Neuronal stem cell (in vitro differentiated cells): Measurements from ENCODE around the gene VMO1.
A peak's percentile ranks its signal among the peaks of the same experiment; 100 is the strongest.

Experiments
- DNase-seq: peaks from one replicate; pipeline ENCODE4 v3.0.0-alpha.2; 2013; ENCODE audit warnings: low spot score
- H2AFZ ChIP-seq: one replicate; pipeline ENCODE4 v1.6.1; 2013; ENCODE audit warnings: mild to moderate bottlenecking, low read length, inconsistent platforms
- H2AK5ac ChIP-seq: 2 replicates; pipeline ENCODE4 v1.6.1; 2013; ENCODE audit warnings: low read depth, mild to moderate bottlenecking, inconsistent platforms, low read length, moderate library complexity, mixed read lengths
- H2BK120ac ChIP-seq: 2 replicates; pipeline ENCODE4 v1.6.1; 2013; ENCODE audit warnings: low read depth, mild to moderate bottlenecking, inconsistent platforms, low read length, moderate library complexity, mixed read lengths
- H2BK12ac ChIP-seq: one replicate; pipeline ENCODE4 v1.6.1; 2013; ENCODE audit warnings: low read length, inconsistent platforms
- H2BK15ac ChIP-seq: 2 replicates; pipeline ENCODE4 v1.6.1; 2013; ENCODE audit warnings: mild to moderate bottlenecking, low read length, inconsistent platforms, mixed read lengths
- H2BK5ac ChIP-seq: one replicate; pipeline ENCODE4 v1.6.1; 2013; ENCODE audit warnings: inconsistent platforms, mild to moderate bottlenecking, low read length, moderate library complexity
- H3K14ac ChIP-seq: one replicate; pipeline ENCODE4 v1.6.1; 2013; ENCODE audit warnings: low read length, inconsistent platforms
- H3K18ac ChIP-seq: 2 replicates; pipeline ENCODE4 v1.6.1; 2013; ENCODE audit warnings: low read length, inconsistent platforms
- H3K23ac ChIP-seq: 2 replicates; pipeline ENCODE4 v1.6.1; 2013; ENCODE audit warnings: low read depth, mild to moderate bottlenecking, mixed read lengths, low read length, inconsistent platforms; ENCODE audit not compliant: poor library complexity
- H3K27ac ChIP-seq: replicated peaks from 3 replicates; pipeline ENCODE4 v1.5.1; 2013; ENCODE audit warnings: low read length, inconsistent platforms
- H3K27me3 ChIP-seq, 3 experiments: 2 replicates each; pipeline ENCODE4 v1.6.1; 2013; ENCODE audit warnings: low read length in 3 of 3, mild to moderate bottlenecking in 2 of 3, inconsistent platforms in 1 of 3, low read depth in 1 of 3, mixed read lengths in 1 of 3, moderate library complexity in 1 of 3; ENCODE audit not compliant: control insufficient read depth in 3 of 3, insufficient read depth in 3 of 3
- H3K36me3 ChIP-seq, 2 donors: replicated peaks in 1 of 2; 2 replicates each; pipeline ENCODE4 v1.6.1; 2013; ENCODE audit warnings: low read length in 2 of 2; ENCODE audit not compliant: control insufficient read depth in 2 of 2, insufficient read depth in 2 of 2
- H3K4ac ChIP-seq: 2 replicates; pipeline ENCODE4 v1.6.1; 2013; ENCODE audit warnings: inconsistent platforms, mild to moderate bottlenecking, low read length, moderate library complexity
- H3K4me1 ChIP-seq, 2 donors: 1 replicate in 1 of 2; 2 replicates in 1 of 2; pipeline ENCODE4 v1.6.1; 2013; ENCODE audit warnings: low read length in 2 of 2, low read depth in 1 of 2; ENCODE audit not compliant: control insufficient read depth in 2 of 2, insufficient read depth in 1 of 2
- H3K4me2 ChIP-seq: one replicate; pipeline ENCODE4 v1.6.1; 2013; ENCODE audit warnings: mild to moderate bottlenecking, low read length, inconsistent platforms; ENCODE audit not compliant: insufficient read depth, poor library complexity, severe bottlenecking
- H3K4me3 ChIP-seq, 2 donors: 2 replicates each; pipeline ENCODE4 v1.5.1; 2013; ENCODE audit warnings: low read length in 2 of 2, mild to moderate bottlenecking in 2 of 2, inconsistent platforms in 1 of 2, moderate library complexity in 1 of 2
- H3K79me1 ChIP-seq: one replicate; pipeline ENCODE4 v1.6.1; 2013; ENCODE audit warnings: low read depth, mild to moderate bottlenecking, inconsistent platforms, low read length, moderate library complexity
- H3K9ac ChIP-seq: one replicate; pipeline ENCODE4 v1.6.1; 2013; ENCODE audit warnings: mild to moderate bottlenecking, low read depth, low read length, inconsistent platforms; ENCODE audit not compliant: poor library complexity
- H3K9me3 ChIP-seq, 2 donors: replicated peaks in 1 of 2; 2 replicates each; pipeline versions ENCODE3 to v1.6.1; 2013; ENCODE audit warnings: low read length in 2 of 2, mild to moderate bottlenecking in 2 of 2, inconsistent platforms in 1 of 2, low read depth in 1 of 2, mixed read lengths in 1 of 2, moderate library complexity in 1 of 2; ENCODE audit not compliant: control insufficient read depth in 2 of 2, insufficient read depth in 1 of 2
- H4K8ac ChIP-seq: one replicate; pipeline ENCODE4 v1.6.1; 2013; ENCODE audit warnings: low read depth, mild to moderate bottlenecking, inconsistent platforms, low read length, moderate library complexity
- H4K91ac ChIP-seq: one replicate; pipeline ENCODE4 v1.6.1; 2013; ENCODE audit warnings: low read length, low read depth, mild to moderate bottlenecking, inconsistent platforms; ENCODE audit not compliant: poor library complexity
- WGBS, 2 donors: extraction: QIAGEN DNeasy Blood & Tissue Kit; methylation state at CpG; one replicate each; pipeline ENCODE4 v1.1.7; 2013; ENCODE audit warnings: missing lambda C conversion rate in 2 of 2, mixed read lengths in 1 of 2; ENCODE audit not compliant: insufficient read length in 2 of 2, insufficient replicate concordance in 1 of 2; ENCODE audit errors: extremely low coverage in 2 of 2; 5-methylcytosine and 5-hydroxymethylcytosine counted together

Gene VMO1

GRCh38 chr17:4742629-4743028, 43.5 kb downstream of the VMO1 start:
- DNase-seq = no peak
- Histone ChIP-seq H3K79me1 (peaks cover 2% of the 10 kb centered on the region), H3K9me3 (peaks cover 0 to 4% of the 10 kb centered on the region in 2 donors), H3K27me3 (peaks cover 23 to 90% (median 69%) of the 10 kb centered on the region in 3 experiments), H2BK12ac (no peak overlapping the region), H3K23ac (no peak overlapping the region), H3K4me1 (peaks cover 5 to 7% of the 10 kb centered on the region in 2 donors), H3K4ac (no peak overlapping the region), H4K8ac (no peak overlapping the region), H3K18ac (no peak overlapping the region), H3K9ac (no peak overlapping the region), H4K91ac (no peak overlapping the region), H2BK120ac (no peak overlapping the region), H3K36me3 (no peaks in the 10 kb centered on the region), H3K4me3 (no peak overlapping the region), H2AFZ (no peak overlapping the region), H3K14ac (no peak overlapping the region), H2AK5ac (no peak overlapping the region), H2BK5ac (no peak overlapping the region), H3K4me2 (no peak overlapping the region), H2BK15ac (no peak overlapping the region), H3K27ac (no peak overlapping the region)
- no CpG with 5 or more reads among the region's 10 CpGs for WGBS, 2 donors

GRCh38 chr17:4742133-4742532, 44.0 kb downstream of the VMO1 start:
- DNase-seq = no peak
- peaks cover 0 to 4% of the 10 kb centered on the region in 2 donors for H3K9me3 ChIP-seq
- H3K4me2 ChIP-seq = no peak overlapping the region
- H2BK15ac ChIP-seq = no peak overlapping the region
- no peak overlapping the region for H2BK12ac ChIP-seq
- peak overlapping the region; percentile 8 for H3K14ac ChIP-seq
- no peak overlapping the region for H2BK5ac ChIP-seq
- H4K91ac ChIP-seq = peak overlapping the region; percentile 64
- peaks cover 23 to 94% (median 70%) of the 10 kb centered on the region in 3 experiments for H3K27me3 ChIP-seq
- peaks cover 5 to 7% of the 10 kb centered on the region in 2 donors for H3K4me1 ChIP-seq
- no peak overlapping the region for H2BK120ac ChIP-seq
- H3K36me3 ChIP-seq = no peaks in the 10 kb centered on the region
- peak overlapping the region; percentile 20 for H3K23ac ChIP-seq
- H2AFZ ChIP-seq = no peak overlapping the region
- peaks cover 2% of the 10 kb centered on the region for H3K79me1 ChIP-seq
- H3K4me3 ChIP-seq = no peak overlapping the region
- no peak overlapping the region for H4K8ac ChIP-seq
- no peak overlapping the region for H3K27ac ChIP-seq
- H3K4ac ChIP-seq = no peak overlapping the region
- H2AK5ac ChIP-seq = no peak overlapping the region
- H3K18ac ChIP-seq = no peak overlapping the region
- no peak overlapping the region for H3K9ac ChIP-seq
- no CpG with 5 or more reads among the region's 9 CpGs for WGBS, 2 donors

DNA sequence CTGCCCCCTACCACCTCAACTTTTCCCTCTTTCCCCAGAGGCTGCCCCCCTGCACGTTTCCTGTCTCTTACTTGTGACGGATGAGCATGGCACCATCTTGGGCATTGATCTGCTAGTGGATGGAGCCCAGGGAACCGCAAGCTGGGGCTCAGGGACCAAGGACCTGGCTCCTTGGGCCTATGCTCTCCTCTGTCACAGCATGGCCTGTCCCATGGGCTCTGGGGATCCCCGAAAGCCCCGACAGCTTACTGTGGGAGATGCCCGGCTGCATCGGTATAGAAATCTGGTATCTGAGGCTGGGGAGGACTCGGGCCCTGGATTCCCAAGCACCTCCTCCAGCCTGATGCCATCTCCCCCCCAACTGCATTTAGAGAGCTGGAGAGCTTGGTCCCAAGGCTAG, 44.6 kb downstream of the VMO1 start:
- no CpG with 5 or more reads among the region's 8 CpGs for WGBS, 2 donors

GRCh38 chr17:4740584-4740983, 45.6 kb downstream of the VMO1 start:
- Histone ChIP-seq H3K4ac (no peak overlapping the region), H3K9ac (no peak overlapping the region)
- DNase-seq = no peak

More for the DNA sequence above, 44.6 kb downstream of the VMO1 start:
- peak overlapping the region; percentile 20 for H3K23ac ChIP-seq
- no peak overlapping the region for H2BK5ac ChIP-seq
- H3K4me2 ChIP-seq = no peak overlapping the region
- H3K9me3 ChIP-seq = peaks cover 0 to 4% of the 10 kb centered on the region in 2 donors
- no peak overlapping the region for H3K4me3 ChIP-seq
- H4K91ac ChIP-seq = no peak overlapping the region
- peak overlapping the region; percentile 38 for H3K18ac ChIP-seq
- H2AK5ac ChIP-seq = no peak overlapping the region
- H4K8ac ChIP-seq = no peak overlapping the region
- H3K4me1 ChIP-seq = peaks cover 5 to 7% of the 10 kb centered on the region in 2 donors
- no peak overlapping the region for H2AFZ ChIP-seq
- H2BK120ac ChIP-seq = no peak overlapping the region
- H3K4ac ChIP-seq = no peak overlapping the region
- H3K79me1 ChIP-seq = peaks cover 2% of the 10 kb centered on the region
- no peaks in the 10 kb centered on the region for H3K36me3 ChIP-seq
- no peak for DNase-seq
- H3K27me3 ChIP-seq = peaks cover 23 to 98% (median 71%) of the 10 kb centered on the region in 3 experiments
- H3K9ac ChIP-seq = no peak overlapping the region
- no peak overlapping the region for H3K27ac ChIP-seq
- H2BK12ac ChIP-seq = peak overlapping the region; percentile 22
- H2BK15ac ChIP-seq = no peak overlapping the region
- H3K14ac ChIP-seq = peak overlapping the region; percentile 71

More at GRCh38 chr17:4740584-4740983, 45.6 kb downstream of the VMO1 start:
- Histone ChIP-seq H4K91ac (no peak overlapping the region), H3K27ac (no peak overlapping the region), H3K14ac (no peak overlapping the region), H3K4me1 (peaks cover 5 to 7% of the 10 kb centered on the region in 2 donors), H2AK5ac (no peak overlapping the region), H2BK5ac (no peak overlapping the region), H3K23ac (peak overlapping the region; percentile 40), H3K27me3 (peaks cover 23 to 95% (median 75%) of the 10 kb centered on the region in 3 experiments), H2BK15ac (no peak overlapping the region), H4K8ac (no peak overlapping the region), H3K9me3 (peaks cover 0 to 4% of the 10 kb centered on the region in 2 donors), H3K79me1 (peaks cover 2% of the 10 kb centered on the region), H3K4me3 (no peak overlapping the region), H2BK12ac (peak overlapping the region; percentile 36), H3K4me2 (no peak overlapping the region), H2BK120ac (no peak overlapping the region), H2AFZ (no peak overlapping the region), H3K36me3 (no peaks in the 10 kb centered on the region), H3K18ac (no peak overlapping the region)
- no CpG with 5 or more reads among the region's 8 CpGs for WGBS, 2 donors
